Measurements from ENCODE around the gene RABEP2.

- no peak for TF ChIP-seq CTCF (conservative IDR thresholded peaks at IDR 0.05)
- no peak for TF ChIP-seq EZH2 (IDR thresholded peaks at IDR 0.05; ENCODE audit: low read depth)
These were observed 48.9 kb downstream of the RABEP2 start for GRCh38 chr16:28876019-28876659.

Measured in PC-9 (cell line).